SK-N-SH treated with all-trans-retinoic acid at 6 μM for 48 hours (cell line): ENCODE measurements around the gene CXCR6.

Experiments
- ATAC-seq: fragments of 200-7000 bp; cut with Tn5 transposase; 3 replicates; pipeline ENCODE4 v1.9.1; 2020; ENCODE audit warnings: mild to moderate bottlenecking, moderate library complexity
- ARNTL ChIP-seq: fragments of 450-650 bp; formaldehyde crosslinking; IDR thresholded peaks from 2 replicates; pipeline ENCODE4 v1.5.0; 2020; ENCODE audit warnings: low read depth, mild to moderate bottlenecking, moderate library complexity, borderline replicate concordance
- BACH2 ChIP-seq: fragments of 250-450 bp; sonication (Bioruptor Pico); IDR thresholded peaks from 2 replicates; pipeline ENCODE4 v1.9.0; 2021; ENCODE audit warnings: mild to moderate bottlenecking, borderline replicate concordance
- CSDC2 ChIP-seq: fragments of 250-450 bp; sonication (Bioruptor Pico); IDR thresholded peaks from 2 replicates; pipeline ENCODE4 v1.5.0; 2020; ENCODE audit warnings: mild to moderate bottlenecking, moderate library complexity
- ESRRG ChIP-seq: fragments of 250-450 bp; sonication (Bioruptor Pico); IDR thresholded peaks from 2 replicates; pipeline ENCODE4 v1.6.1; 2021; ENCODE audit warnings: mild to moderate bottlenecking
- GLIS3 ChIP-seq: fragments of 250-450 bp; sonication (Bioruptor Pico); IDR thresholded peaks from 2 replicates; pipeline ENCODE4 v1.5.0; 2020; ENCODE audit warnings: mild to moderate bottlenecking, moderate library complexity
- ISL1 ChIP-seq: fragments of 250-450 bp; sonication (Bioruptor Pico); IDR thresholded peaks from 2 replicates; pipeline ENCODE4 v2.1.2; 2022; ENCODE audit warnings: mild to moderate bottlenecking, moderate library complexity
- OSR1 ChIP-seq: fragments of 250-450 bp; sonication (Bioruptor Pico); IDR thresholded peaks from 2 replicates; pipeline ENCODE4 v1.8.0; 2022; ENCODE audit warnings: moderate library complexity, mild to moderate bottlenecking, inconsistent platforms
- PPARA ChIP-seq: fragments of 250-450 bp; sonication (Bioruptor Pico); IDR thresholded peaks from 2 replicates; pipeline ENCODE4 v1.5.0; 2020; ENCODE audit warnings: mild to moderate bottlenecking, borderline replicate concordance
- RARB ChIP-seq: fragments of 250-450 bp; sonication (Bioruptor Pico); IDR thresholded peaks from 2 replicates; pipeline ENCODE4 v1.8.0; 2021; ENCODE audit warnings: mild to moderate bottlenecking, moderate library complexity
- SNAI2 ChIP-seq: fragments of 250-450 bp; sonication (Bioruptor Pico); IDR thresholded peaks from 2 replicates; pipeline ENCODE4 v1.5.0; 2020; ENCODE audit warnings: mild to moderate bottlenecking, moderate library complexity
- TCF4 ChIP-seq: fragments of 250-450 bp; sonication (Bioruptor Pico); IDR thresholded peaks from 2 replicates; pipeline ENCODE4 v1.8.0; 2021; ENCODE audit warnings: mild to moderate bottlenecking, moderate library complexity, borderline replicate concordance
- TOX ChIP-seq: fragments of 250-450 bp; sonication (Bioruptor Pico); IDR thresholded peaks from 2 replicates; pipeline ENCODE4 v1.8.0; 2021; ENCODE audit warnings: mild to moderate bottlenecking, moderate library complexity, borderline replicate concordance
- ZC3H10 ChIP-seq: fragments of 250-450 bp; sonication (Bioruptor Pico); IDR thresholded peaks from 2 replicates; pipeline ENCODE4 v1.5.1; 2021; ENCODE audit warnings: mild to moderate bottlenecking, moderate library complexity
- ZFP3 ChIP-seq: fragments of 250-450 bp; sonication (Bioruptor Pico); IDR thresholded peaks from 2 replicates; pipeline ENCODE4 v1.5.0; 2020; ENCODE audit warnings: mild to moderate bottlenecking, moderate library complexity
- ZFP30 ChIP-seq: fragments of 450-650 bp; formaldehyde crosslinking; IDR thresholded peaks from 2 replicates; pipeline ENCODE4 v1.5.0; 2022; ENCODE audit warnings: mild to moderate bottlenecking, moderate library complexity
- ZNF565 ChIP-seq: fragments of 450-650 bp; formaldehyde crosslinking; conservative IDR thresholded peaks from 2 replicates; pipeline ENCODE4 v1.5.0; 2020; ENCODE audit warnings: low read depth, mild to moderate bottlenecking, moderate library complexity
- ZNF70 ChIP-seq: fragments of 450-650 bp; formaldehyde crosslinking; IDR thresholded peaks from 2 replicates; pipeline ENCODE4 v1.5.0; 2020; ENCODE audit warnings: mild to moderate bottlenecking, moderate library complexity
- ZNF8 ChIP-seq: fragments of 450-650 bp; formaldehyde crosslinking; IDR thresholded peaks from 2 replicates; pipeline ENCODE4 v1.5.0; 2020; ENCODE audit warnings: mild to moderate bottlenecking, moderate library complexity
- TF ChIP-seq, protein P1 (sequence below): fragments of 250-450 bp; sonication (Bioruptor Pico); IDR thresholded peaks from 2 replicates; pipeline ENCODE4 v1.8.0; 2021; ENCODE audit warnings: low read depth, mild to moderate bottlenecking, moderate library complexity, borderline replicate concordance
- TF ChIP-seq, protein P2 (sequence below): fragments of 250-450 bp; sonication (Bioruptor Pico); IDR thresholded peaks from 2 replicates; pipeline ENCODE4 v1.5.1; 2020; ENCODE audit warnings: low read depth, mild to moderate bottlenecking, moderate library complexity
- TF ChIP-seq, protein P3 (sequence below): fragments of 250-450 bp; sonication (Bioruptor Pico); IDR thresholded peaks from 2 replicates; pipeline ENCODE4 v1.5.0; 2020; ENCODE audit warnings: mild to moderate bottlenecking, moderate library complexity
- TF ChIP-seq, protein P4 (sequence below): fragments of 250-450 bp; sonication (Bioruptor Pico); IDR thresholded peaks from 2 replicates; pipeline ENCODE4 v1.5.1; 2021; ENCODE audit warnings: mild to moderate bottlenecking, moderate library complexity

The CXCR6 gene

DNA sequence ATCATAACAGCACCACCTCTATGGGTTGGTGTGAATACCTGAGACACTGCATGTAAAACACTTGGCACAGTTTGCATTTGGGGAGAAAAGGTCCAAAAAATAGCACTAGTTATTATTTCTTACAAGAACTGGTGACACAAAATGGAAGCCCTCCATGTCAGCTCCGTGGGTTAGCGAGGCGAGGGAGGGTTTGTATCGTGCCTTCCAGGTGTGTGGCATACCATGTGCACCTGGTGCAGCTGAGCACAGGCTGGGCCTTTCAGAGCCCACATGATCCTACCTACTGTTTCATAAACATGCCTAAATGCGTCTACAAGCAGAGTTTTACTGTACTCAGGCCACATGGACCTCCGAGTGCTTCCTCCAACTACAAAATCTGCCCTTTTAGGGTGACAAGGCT is 5.6 kb downstream of the CXCR6 start:
- ATAC-seq, result no peak
- no peak for TF ChIP-seq ZNF8
- TF ChIP-seq, protein P1, sequence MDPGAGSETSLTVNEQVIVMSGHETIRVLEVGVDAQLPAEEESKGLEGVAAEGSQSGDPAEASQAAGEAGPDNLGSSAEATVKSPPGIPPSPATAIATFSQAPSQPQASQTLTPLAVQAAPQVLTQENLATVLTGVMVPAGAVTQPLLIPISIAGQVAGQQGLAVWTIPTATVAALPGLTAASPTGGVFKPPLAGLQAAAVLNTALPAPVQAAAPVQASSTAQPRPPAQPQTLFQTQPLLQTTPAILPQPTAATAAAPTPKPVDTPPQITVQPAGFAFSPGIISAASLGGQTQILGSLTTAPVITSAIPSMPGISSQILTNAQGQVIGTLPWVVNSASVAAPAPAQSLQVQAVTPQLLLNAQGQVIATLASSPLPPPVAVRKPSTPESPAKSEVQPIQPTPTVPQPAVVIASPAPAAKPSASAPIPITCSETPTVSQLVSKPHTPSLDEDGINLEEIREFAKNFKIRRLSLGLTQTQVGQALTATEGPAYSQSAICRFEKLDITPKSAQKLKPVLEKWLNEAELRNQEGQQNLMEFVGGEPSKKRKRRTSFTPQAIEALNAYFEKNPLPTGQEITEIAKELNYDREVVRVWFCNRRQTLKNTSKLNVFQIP (CRISPR knock-in tag), result no peak
- TF ChIP-seq PPARA, result no peak
- no peak for TF ChIP-seq GLIS3 (CRISPR knock-in tag)
- TF ChIP-seq, protein P2, sequence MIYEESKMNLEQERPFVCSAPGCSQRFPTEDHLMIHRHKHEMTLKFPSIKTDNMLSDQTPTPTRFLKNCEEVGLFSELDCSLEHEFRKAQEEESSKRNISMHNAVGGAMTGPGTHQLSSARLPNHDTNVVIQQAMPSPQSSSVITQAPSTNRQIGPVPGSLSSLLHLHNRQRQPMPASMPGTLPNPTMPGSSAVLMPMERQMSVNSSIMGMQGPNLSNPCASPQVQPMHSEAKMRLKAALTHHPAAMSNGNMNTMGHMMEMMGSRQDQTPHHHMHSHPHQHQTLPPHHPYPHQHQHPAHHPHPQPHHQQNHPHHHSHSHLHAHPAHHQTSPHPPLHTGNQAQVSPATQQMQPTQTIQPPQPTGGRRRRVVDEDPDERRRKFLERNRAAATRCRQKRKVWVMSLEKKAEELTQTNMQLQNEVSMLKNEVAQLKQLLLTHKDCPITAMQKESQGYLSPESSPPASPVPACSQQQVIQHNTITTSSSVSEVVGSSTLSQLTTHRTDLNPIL (CRISPR knock-in tag), result no peak
- no peak for TF ChIP-seq ZFP30
- no peak for TF ChIP-seq OSR1 (CRISPR knock-in tag)
- TF ChIP-seq, protein P3, sequence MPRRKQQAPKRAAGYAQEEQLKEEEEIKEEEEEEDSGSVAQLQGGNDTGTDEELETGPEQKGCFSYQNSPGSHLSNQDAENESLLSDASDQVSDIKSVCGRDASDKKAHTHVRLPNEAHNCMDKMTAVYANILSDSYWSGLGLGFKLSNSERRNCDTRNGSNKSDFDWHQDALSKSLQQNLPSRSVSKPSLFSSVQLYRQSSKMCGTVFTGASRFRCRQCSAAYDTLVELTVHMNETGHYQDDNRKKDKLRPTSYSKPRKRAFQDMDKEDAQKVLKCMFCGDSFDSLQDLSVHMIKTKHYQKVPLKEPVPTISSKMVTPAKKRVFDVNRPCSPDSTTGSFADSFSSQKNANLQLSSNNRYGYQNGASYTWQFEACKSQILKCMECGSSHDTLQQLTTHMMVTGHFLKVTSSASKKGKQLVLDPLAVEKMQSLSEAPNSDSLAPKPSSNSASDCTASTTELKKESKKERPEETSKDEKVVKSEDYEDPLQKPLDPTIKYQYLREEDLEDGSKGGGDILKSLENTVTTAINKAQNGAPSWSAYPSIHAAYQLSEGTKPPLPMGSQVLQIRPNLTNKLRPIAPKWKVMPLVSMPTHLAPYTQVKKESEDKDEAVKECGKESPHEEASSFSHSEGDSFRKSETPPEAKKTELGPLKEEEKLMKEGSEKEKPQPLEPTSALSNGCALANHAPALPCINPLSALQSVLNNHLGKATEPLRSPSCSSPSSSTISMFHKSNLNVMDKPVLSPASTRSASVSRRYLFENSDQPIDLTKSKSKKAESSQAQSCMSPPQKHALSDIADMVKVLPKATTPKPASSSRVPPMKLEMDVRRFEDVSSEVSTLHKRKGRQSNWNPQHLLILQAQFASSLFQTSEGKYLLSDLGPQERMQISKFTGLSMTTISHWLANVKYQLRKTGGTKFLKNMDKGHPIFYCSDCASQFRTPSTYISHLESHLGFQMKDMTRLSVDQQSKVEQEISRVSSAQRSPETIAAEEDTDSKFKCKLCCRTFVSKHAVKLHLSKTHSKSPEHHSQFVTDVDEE (CRISPR knock-in tag), result no peak
- TF ChIP-seq SNAI2 (CRISPR knock-in tag), result no peak
- no peak for TF ChIP-seq CSDC2 (CRISPR knock-in tag)
- no peak for TF ChIP-seq ZNF70 (CRISPR knock-in tag)
- TF ChIP-seq, all 23 proteins: peak for 0

DNA sequence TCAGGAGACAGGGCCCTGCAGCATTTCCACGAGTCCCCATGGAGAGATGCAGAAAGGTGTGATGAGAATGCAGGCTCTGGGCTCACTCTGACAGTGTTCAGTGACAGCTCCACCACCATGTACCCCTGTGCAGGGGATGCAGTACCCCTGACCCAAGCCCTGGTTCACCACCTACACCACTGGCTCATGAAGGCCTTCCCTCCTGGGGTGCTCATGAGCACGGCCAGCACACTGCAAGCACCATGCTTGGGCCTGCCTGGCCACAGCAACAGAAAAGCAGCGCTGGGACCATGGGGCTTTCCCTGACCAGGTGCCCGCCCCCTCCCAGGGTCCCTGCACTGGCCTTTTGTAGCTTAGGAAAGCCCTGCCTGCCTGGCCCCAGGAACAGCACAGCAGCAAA is 6.2 kb downstream of the CXCR6 start:
- ATAC-seq, result no peak
- TF ChIP-seq BACH2 (CRISPR knock-in tag) (no peak), OSR1 (CRISPR knock-in tag) (no peak), ISL1 (CRISPR knock-in tag) (no peak)
- TF ChIP-seq, protein P3 (CRISPR knock-in tag), result no peak

DNA sequence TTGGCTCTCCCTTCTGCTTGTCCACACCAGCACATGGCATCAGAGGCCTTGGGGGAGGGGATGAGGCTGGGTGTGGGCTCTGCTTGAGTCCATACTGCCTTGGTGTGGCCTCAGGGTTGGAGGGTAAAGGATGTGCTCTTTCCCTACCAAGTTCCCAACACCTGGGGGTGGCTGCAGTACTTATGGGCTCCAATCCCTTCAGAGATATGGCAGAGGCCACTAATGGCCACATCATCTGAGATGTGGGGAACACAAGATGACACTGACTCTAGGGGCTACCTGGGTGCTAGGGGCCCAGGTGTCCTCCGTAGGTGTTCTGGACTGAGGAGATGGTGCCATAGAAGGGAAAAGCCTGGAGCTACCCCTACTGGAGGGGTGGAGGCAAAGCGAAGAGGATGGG is 6.9 kb downstream of the CXCR6 start:
- no peak for ATAC-seq
- TF ChIP-seq TOX (CRISPR knock-in tag) (no peak), ISL1 (CRISPR knock-in tag) (no peak), ZC3H10 (CRISPR knock-in tag) (no peak), OSR1 (CRISPR knock-in tag) (no peak), ZNF565 (CRISPR knock-in tag) (no peak), GLIS3 (CRISPR knock-in tag) (no peak), ZFP3 (CRISPR knock-in tag) (no peak), CSDC2 (CRISPR knock-in tag) (no peak), ZFP30 (no peak), SNAI2 (CRISPR knock-in tag) (no peak), ESRRG (CRISPR knock-in tag) (no peak), RARB (no peak), ARNTL (no peak), PPARA (no peak), TCF4 (CRISPR knock-in tag) (no peak), ZNF8 (no peak)
- TF ChIP-seq, protein P4, sequence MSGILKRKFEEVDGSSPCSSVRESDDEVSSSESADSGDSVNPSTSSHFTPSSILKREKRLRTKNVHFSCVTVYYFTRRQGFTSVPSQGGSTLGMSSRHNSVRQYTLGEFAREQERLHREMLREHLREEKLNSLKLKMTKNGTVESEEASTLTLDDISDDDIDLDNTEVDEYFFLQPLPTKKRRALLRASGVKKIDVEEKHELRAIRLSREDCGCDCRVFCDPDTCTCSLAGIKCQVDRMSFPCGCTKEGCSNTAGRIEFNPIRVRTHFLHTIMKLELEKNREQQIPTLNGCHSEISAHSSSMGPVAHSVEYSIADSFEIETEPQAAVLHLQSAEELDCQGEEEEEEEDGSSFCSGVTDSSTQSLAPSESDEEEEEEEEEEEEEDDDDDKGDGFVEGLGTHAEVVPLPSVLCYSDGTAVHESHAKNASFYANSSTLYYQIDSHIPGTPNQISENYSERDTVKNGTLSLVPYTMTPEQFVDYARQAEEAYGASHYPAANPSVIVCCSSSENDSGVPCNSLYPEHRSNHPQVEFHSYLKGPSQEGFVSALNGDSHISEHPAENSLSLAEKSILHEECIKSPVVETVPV (CRISPR knock-in tag), result no peak
- TF ChIP-seq, protein P3 (CRISPR knock-in tag), result no peak
- TF ChIP-seq, protein P1 (CRISPR knock-in tag), result no peak
